BLaER1 (cell line): ENCODE data around the gene GGT5.
A peak's percentile ranks its signal among the peaks of the same experiment; 100 is the strongest.
"Not testable (repeated sequence)": the region's sequence is repeated elsewhere in the genome, so short reads cannot be mapped to it uniquely, and the experiment has no call there.

Experiments
- H3K27ac ChIP-seq: shearing (Covaris generic); formaldehyde crosslinking; 2 replicates; pipeline ENCODE4 v1.8.1; 2022
- H3K27me3 ChIP-seq: shearing (Covaris generic); formaldehyde crosslinking; 2 replicates; pipeline ENCODE4 v1.8.1; 2022
- H3K36me3 ChIP-seq: shearing (Covaris generic); formaldehyde crosslinking; 2 replicates; pipeline ENCODE4 v1.8.1; 2022
- H3K4me1 ChIP-seq: shearing (Covaris generic); formaldehyde crosslinking; 2 replicates; pipeline ENCODE4 v1.8.1; 2022
- H3K4me2 ChIP-seq: shearing (Covaris generic); formaldehyde crosslinking; 2 replicates; pipeline ENCODE4 v1.8.1; 2022
- H3K4me3 ChIP-seq: shearing (Covaris generic); formaldehyde crosslinking; 2 replicates; pipeline ENCODE4 v1.8.1; 2022
- H3K9ac ChIP-seq: shearing (Covaris generic); formaldehyde crosslinking; 2 replicates; pipeline ENCODE4 v1.8.1; 2022
- H3K9me3 ChIP-seq: shearing (Covaris generic); formaldehyde crosslinking; 2 replicates; pipeline ENCODE4 v1.8.1; 2022
- H4K20me1 ChIP-seq: shearing (Covaris generic); formaldehyde crosslinking; 2 replicates; pipeline ENCODE4 v1.8.1; 2022
- Cebpa-rat ChIP-seq: shearing (Covaris generic); IDR thresholded peaks from 2 replicates; pipeline ENCODE4 v1.8.1; 2022

Gene GGT5

DNA sequence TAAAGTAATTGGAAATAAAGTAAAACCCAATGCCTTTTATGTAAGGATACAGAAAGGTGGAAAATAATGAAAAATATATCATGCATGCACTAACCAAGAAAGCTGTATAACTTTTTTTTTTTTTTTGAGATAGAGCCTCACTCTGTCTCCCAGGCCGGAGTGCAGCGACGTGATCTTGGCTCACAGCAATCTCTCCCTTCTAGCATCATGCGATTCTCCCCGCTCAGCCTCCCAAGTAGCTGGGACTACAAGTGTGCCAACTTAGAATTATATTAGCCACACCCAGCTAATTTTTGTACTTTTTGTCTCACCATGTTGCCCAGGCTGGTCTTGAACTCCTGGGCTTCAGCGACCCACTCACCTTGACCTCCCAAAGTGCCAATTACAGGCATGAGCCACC lies 4.5 kb downstream of the GGT5 start:
- Histone ChIP-seq H3K9ac (no peak overlapping the region), H3K4me3 (no peak overlapping the region), H3K27me3 (no peaks in the 10 kb centered on the region), H3K4me1 (peaks cover 40% of the 10 kb centered on the region), H3K4me2 (no peak overlapping the region), H3K27ac (no peak overlapping the region), H3K36me3 (no peaks in the 10 kb centered on the region), H3K9me3 (no peaks in the 10 kb centered on the region), H4K20me1 (no peaks in the 10 kb centered on the region)
- TF ChIP-seq Cebpa-rat: no peak

GRCh38 chr22:24238101-24238694 lies 6.7 kb downstream of the GGT5 start:
- not testable (repeated sequence) for H3K27ac ChIP-seq, H4K20me1 ChIP-seq, H3K9ac ChIP-seq, H3K4me2 ChIP-seq, H3K4me3 ChIP-seq, H3K36me3 ChIP-seq, H3K27me3 ChIP-seq, H3K9me3 ChIP-seq
- H3K4me1 ChIP-seq: peaks cover 25% of the 10 kb centered on the region

DNA sequence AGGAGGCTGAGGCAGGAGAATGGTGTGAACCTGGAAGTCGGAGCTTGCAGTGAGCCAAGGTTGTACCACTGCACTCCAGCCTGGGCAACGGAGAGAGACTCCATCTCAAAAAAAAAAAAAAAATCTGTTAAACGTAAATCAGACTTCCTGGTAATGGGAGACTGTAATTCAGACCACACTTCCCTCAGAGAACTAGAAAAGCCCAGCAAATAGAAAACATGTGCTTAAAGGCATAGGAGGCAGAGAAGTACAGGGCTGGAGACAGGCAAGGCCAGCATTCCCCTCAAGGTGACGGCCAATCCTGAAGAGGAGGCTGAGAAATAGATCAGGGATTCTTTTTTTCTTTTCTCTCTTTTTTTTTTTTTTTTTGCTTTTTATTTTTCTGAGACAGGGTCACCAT lies 8.2 kb downstream of the GGT5 start:
- Histone ChIP-seq H4K20me1 (no peaks in the 10 kb centered on the region), H3K36me3 (no peaks in the 10 kb centered on the region), H3K27me3 (no peaks in the 10 kb centered on the region), H3K4me3 (no peak overlapping the region), H3K9me3 (no peaks in the 10 kb centered on the region), H3K9ac (no peak overlapping the region), H3K4me2 (no peak overlapping the region), H3K4me1 (peaks cover 11% of the 10 kb centered on the region), H3K27ac (no peak overlapping the region)
- TF ChIP-seq Cebpa-rat: no peak

- no peak for TF ChIP-seq Cebpa-rat
- Histone ChIP-seq H3K4me2 (0 out of 2 replicates have a peak overlapping the region, but pooled peaks have one; percentile 28), H3K9me3 (no peaks in the 10 kb centered on the region), H4K20me1 (no peaks in the 10 kb centered on the region), H3K27ac (no peak overlapping the region), H3K9ac (no peak overlapping the region), H3K4me1 (peaks cover 11% of the 10 kb centered on the region), H3K4me3 (no peak overlapping the region), H3K36me3 (no peaks in the 10 kb centered on the region), H3K27me3 (no peaks in the 10 kb centered on the region)
These were observed 9.6 kb downstream of the GGT5 start for GRCh38 chr22:24235315-24235714.

- H4K20me1 ChIP-seq: no peaks in the 10 kb centered on the region
- no peaks in the 10 kb centered on the region for H3K36me3 ChIP-seq
- H3K4me3 ChIP-seq: no peak overlapping the region
- no peak overlapping the region for H3K9ac ChIP-seq
- no peak overlapping the region for H3K27ac ChIP-seq
- H3K27me3 ChIP-seq: no peaks in the 10 kb centered on the region
- H3K4me2 ChIP-seq: no peak overlapping the region
- H3K4me1 ChIP-seq: peaks cover 11% of the 10 kb centered on the region
- TF ChIP-seq Cebpa-rat: no peak
- H3K9me3 ChIP-seq: no peaks in the 10 kb centered on the region
These were observed 11.1 kb downstream of the GGT5 start for GRCh38 chr22:24233816-24234215.

DNA sequence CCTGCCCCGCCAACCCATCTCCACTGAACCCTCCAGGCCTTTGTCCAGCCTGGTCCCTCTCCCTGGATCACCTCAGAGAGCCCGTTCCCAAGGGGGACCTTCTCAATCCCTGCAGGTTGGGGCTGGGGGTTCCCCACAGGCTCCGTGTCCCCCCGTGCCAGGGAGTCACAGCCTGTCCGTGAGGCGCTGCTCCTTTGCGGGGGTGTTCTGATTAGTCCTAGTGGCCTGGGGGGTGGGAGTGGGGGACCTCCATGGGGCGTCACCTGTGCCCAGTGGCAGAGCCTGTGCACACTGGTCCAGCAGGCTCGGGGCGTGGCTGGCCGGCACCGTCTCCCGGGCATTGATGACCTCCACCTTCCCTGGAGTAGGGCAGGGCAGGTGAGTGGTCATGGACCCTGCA lies 11.6 kb downstream of the GGT5 start:
- Histone ChIP-seq H3K9ac (no peak overlapping the region), H4K20me1 (no peaks in the 10 kb centered on the region)
- TF ChIP-seq Cebpa-rat: no peak

GRCh38 chr22:24232725-24233124 lies 12.2 kb downstream of the GGT5 start:
- Histone ChIP-seq H3K9ac (no peak overlapping the region), H3K27me3 (no peaks in the 10 kb centered on the region)

More for the DNA sequence above, 11.6 kb downstream of the GGT5 start:
- Histone ChIP-seq H3K27me3 (no peaks in the 10 kb centered on the region), H3K36me3 (no peaks in the 10 kb centered on the region), H3K27ac (no peak overlapping the region), H3K9me3 (no peaks in the 10 kb centered on the region), H3K4me3 (no peak overlapping the region), H3K4me1 (peaks cover 11% of the 10 kb centered on the region), H3K4me2 (no peak overlapping the region)

DNA sequence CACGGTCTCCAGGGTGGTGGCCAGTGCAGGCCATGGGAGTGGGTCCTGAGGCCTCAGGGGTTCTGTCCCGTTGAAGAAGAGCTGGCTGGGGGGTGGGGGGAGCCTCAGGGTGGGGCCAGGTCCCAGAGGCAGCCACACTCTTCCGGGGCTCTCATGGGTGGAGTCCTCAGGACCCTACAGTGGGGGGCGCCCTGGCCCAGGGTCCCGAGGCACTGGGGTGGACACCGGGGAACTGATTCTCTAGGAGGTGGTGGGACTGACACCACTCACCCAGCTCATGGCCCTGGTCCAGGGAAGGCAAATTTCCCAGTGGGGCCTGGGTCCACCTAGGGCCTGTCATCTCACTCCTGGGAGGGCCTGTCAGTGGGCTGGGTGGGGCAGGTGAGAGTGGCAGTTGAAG lies 12.8 kb downstream of the GGT5 start:
- Histone ChIP-seq H3K4me3 (no peak overlapping the region), H3K36me3 (no peaks in the 10 kb centered on the region), H4K20me1 (no peaks in the 10 kb centered on the region), H3K27me3 (no peaks in the 10 kb centered on the region), H3K27ac (no peak overlapping the region), H3K4me1 (peaks cover 11% of the 10 kb centered on the region), H3K4me2 (no peak overlapping the region), H3K9me3 (no peaks in the 10 kb centered on the region), H3K9ac (no peak overlapping the region)
- TF ChIP-seq Cebpa-rat: no peak

More at GRCh38 chr22:24232725-24233124, 12.2 kb downstream of the GGT5 start:
- H3K36me3 ChIP-seq: no peaks in the 10 kb centered on the region
- H3K4me1 ChIP-seq: peaks cover 11% of the 10 kb centered on the region
- no peak for TF ChIP-seq Cebpa-rat
- no peak overlapping the region for H3K4me2 ChIP-seq
- H3K27ac ChIP-seq: no peak overlapping the region
- no peaks in the 10 kb centered on the region for H3K9me3 ChIP-seq
- H4K20me1 ChIP-seq: no peaks in the 10 kb centered on the region
- H3K4me3 ChIP-seq: no peak overlapping the region

DNA sequence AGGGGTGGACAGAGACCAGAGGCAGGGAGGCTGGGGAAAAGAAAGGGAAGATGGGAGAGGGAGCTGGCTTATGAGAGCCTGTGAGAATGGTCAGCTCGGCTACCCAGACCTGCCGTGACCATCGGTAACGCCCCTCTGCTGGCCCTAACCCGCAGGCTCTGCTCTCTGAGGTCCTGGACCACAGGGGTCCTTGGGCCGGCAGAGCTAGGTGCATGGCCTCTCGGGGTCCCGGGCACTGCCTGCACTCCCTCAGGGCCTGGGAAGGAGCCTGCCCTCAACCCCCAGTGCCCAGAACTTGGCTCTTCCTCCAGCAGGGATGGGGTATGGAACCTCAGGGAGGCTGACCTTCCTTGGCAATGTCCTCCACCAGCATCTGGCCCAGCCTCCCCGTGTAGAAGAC lies 13.2 kb downstream of the GGT5 start:
- Histone ChIP-seq H3K4me1 (peaks cover 11% of the 10 kb centered on the region), H4K20me1 (no peaks in the 10 kb centered on the region), H3K9me3 (no peaks in the 10 kb centered on the region), H3K4me2 (no peak overlapping the region), H3K4me3 (no peak overlapping the region), H3K36me3 (no peaks in the 10 kb centered on the region), H3K27me3 (no peaks in the 10 kb centered on the region), H3K9ac (no peak overlapping the region), H3K27ac (no peak overlapping the region)
- no peak for TF ChIP-seq Cebpa-rat

- TF ChIP-seq Cebpa-rat: no peak
- H3K27me3 ChIP-seq: no peaks in the 10 kb centered on the region
- H3K36me3 ChIP-seq: no peaks in the 10 kb centered on the region
- H3K4me2 ChIP-seq: no peak overlapping the region
- H4K20me1 ChIP-seq: no peaks in the 10 kb centered on the region
- no peak overlapping the region for H3K27ac ChIP-seq
- no peaks in the 10 kb centered on the region for H3K9me3 ChIP-seq
- no peak overlapping the region for H3K4me3 ChIP-seq
- peaks cover 11% of the 10 kb centered on the region for H3K4me1 ChIP-seq
- H3K9ac ChIP-seq: no peak overlapping the region
These were observed 13.8 kb downstream of the GGT5 start for GRCh38 chr22:24230911-24231656.
